HPDE6-E6E7 (cell line): Measurements from ENCODE around the gene GRIK3.

Experiments used
- DNase-seq: peaks from one replicate; pipeline ENCODE4 v3.0.0; 2011; ENCODE audit warnings: missing footprints; ENCODE audit errors: extremely low spot score

Gene GRIK3

GRCh38 chr1:36852586-36852985, 181.7 kb downstream of the GRIK3 start:
- no peak for DNase-seq

- no peak for DNase-seq
Measured at GRCh38 chr1:36851595-36851994, 182.7 kb downstream of the GRIK3 start.

- DNase-seq, result no peak
Measured at GRCh38 chr1:36851087-36851486, 183.2 kb downstream of the GRIK3 start.

- no peak for DNase-seq
Measured at GRCh38 chr1:36849956-36850355, 184.4 kb downstream of the GRIK3 start.

- DNase-seq, result no peak
Measured at GRCh38 chr1:36847761-36848160, 186.6 kb downstream of the GRIK3 start.

- DNase-seq, result no peak
Measured at GRCh38 chr1:36847186-36847585, 187.1 kb downstream of the GRIK3 start.

- DNase-seq, result no peak
Measured at GRCh38 chr1:36846357-36846756, 188.0 kb downstream of the GRIK3 start.

GRCh38 chr1:36845802-36846201, 188.5 kb downstream of the GRIK3 start:
- DNase-seq, result no peak

GRCh38 chr1:36844917-36845316, 189.4 kb downstream of the GRIK3 start:
- DNase-seq, result no peak

- no peak for DNase-seq
Measured at GRCh38 chr1:36843906-36844610, 190.3 kb downstream of the GRIK3 start.

GRCh38 chr1:36843027-36843426, 191.3 kb downstream of the GRIK3 start:
- DNase-seq, result no peak

GRCh38 chr1:36842448-36842847, 191.9 kb downstream of the GRIK3 start:
- no peak for DNase-seq

- no peak for DNase-seq
Measured at GRCh38 chr1:36839485-36839884, 194.8 kb downstream of the GRIK3 start.

GRCh38 chr1:36838888-36839287, 195.4 kb downstream of the GRIK3 start:
- DNase-seq, result no peak

- no peak for DNase-seq
Measured at GRCh38 chr1:36836916-36837315, 197.4 kb downstream of the GRIK3 start.

GRCh38 chr1:36836196-36836883, 198.0 kb downstream of the GRIK3 start:
- DNase-seq, result no peak

- no peak for DNase-seq
Measured at GRCh38 chr1:36835696-36836095, 198.6 kb downstream of the GRIK3 start.

GRCh38 chr1:36835017-36835695, 199.2 kb downstream of the GRIK3 start:
- DNase-seq, result no peak

- no peak for DNase-seq
Measured at GRCh38 chr1:36834586-36834985, 199.7 kb downstream of the GRIK3 start.

GRCh38 chr1:36831186-36831810, 203.0 kb downstream of the GRIK3 start:
- DNase-seq, result no peak

- no peak for DNase-seq
Measured at GRCh38 chr1:36829961-36830360, 204.4 kb downstream of the GRIK3 start.

- no peak for DNase-seq
Measured at GRCh38 chr1:36829066-36829465, 205.2 kb downstream of the GRIK3 start.
